ENCODE results near the gene BTNL2.

BTNL2 gene

GRCh38 chr6:32397252-32397920 is 9.6 kb downstream of the BTNL2 start:
- Histone ChIP-seq H3K79me1 (ENCODE audit: low read depth, low read length) (no peaks in the 10 kb centered on the region), H2BK15ac (ENCODE audit: low read length) (no peak overlapping the region), H3K36me3 (replicated peaks in 1 of 2; ENCODE audit: control insufficient read depth in 2 of 2, insufficient read depth in 2 of 2, low read length in 2 of 2) (no peaks in the 10 kb centered on the region), H3K4me2 (ENCODE audit: insufficient read depth, low read length, poor library complexity, severe bottlenecking) (no peak overlapping the region), H2AK5ac (ENCODE audit: low read depth, low read length) (no peak overlapping the region), H2BK12ac (ENCODE audit: low read length) (no peak overlapping the region), H4K91ac (ENCODE audit: low read depth, low read length, poor library complexity) (no peak overlapping the region), H2BK120ac (ENCODE audit: low read depth, low read length) (no peak overlapping the region), H3K4ac (ENCODE audit: low read length) (no peak overlapping the region), H3K9me3 (replicated peaks in 1 of 2; ENCODE audit: control insufficient read depth in 2 of 2, insufficient read depth in 1 of 2, low read depth in 1 of 2, low read length in 2 of 2) (peaks cover 0 to 2% of the 10 kb centered on the region in 2 donors), H2AFZ (ENCODE audit: low read length) (no peak overlapping the region), H3K27ac (replicated peaks; ENCODE audit: low read length) (no peak overlapping the region), H3K14ac (ENCODE audit: low read length) (no peak overlapping the region), H3K4me3 (ENCODE audit: low read length in 2 of 2) (no peak overlapping the region), H3K18ac (ENCODE audit: low read length) (no peak overlapping the region), H3K27me3 (ENCODE audit: control insufficient read depth in 3 of 3, insufficient read depth in 3 of 3, low read depth in 1 of 3, low read length in 3 of 3) (no peaks in the 10 kb centered on the region), H3K4me1 (ENCODE audit: control insufficient read depth in 2 of 2, insufficient read depth in 1 of 2, low read depth in 1 of 2, low read length in 2 of 2) (no peaks in the 10 kb centered on the region), H4K8ac (ENCODE audit: low read depth, low read length) (no peak overlapping the region), H3K23ac (ENCODE audit: low read depth, low read length, poor library complexity) (no peak overlapping the region), H3K9ac (ENCODE audit: low read depth, low read length, poor library complexity) (no peak overlapping the region), H2BK5ac (ENCODE audit: low read length) (no peak overlapping the region)
- no CpG with 5 or more reads among the region's 7 CpGs for WGBS, 2 donors (ENCODE audit: extremely low coverage in 2 of 2, insufficient read length in 2 of 2, insufficient replicate concordance in 1 of 2)
- DNase-seq (ENCODE audit: low spot score), result no peak

GRCh38 chr6:32396028-32396427 is 11.0 kb downstream of the BTNL2 start:
- H3K27me3 ChIP-seq (ENCODE audit: control insufficient read depth in 3 of 3, insufficient read depth in 3 of 3, low read depth in 1 of 3, low read length in 3 of 3), result no peaks in the 10 kb centered on the region
- H4K91ac ChIP-seq (ENCODE audit: low read depth, low read length, poor library complexity), result no peak overlapping the region
- H3K18ac ChIP-seq (ENCODE audit: low read length), result no peak overlapping the region
- H3K23ac ChIP-seq (ENCODE audit: low read depth, low read length, poor library complexity), result no peak overlapping the region
- no peaks in the 10 kb centered on the region for H3K4me1 ChIP-seq (ENCODE audit: control insufficient read depth in 2 of 2, insufficient read depth in 1 of 2, low read depth in 1 of 2, low read length in 2 of 2)
- H2BK120ac ChIP-seq (ENCODE audit: low read depth, low read length), result no peak overlapping the region
- H4K8ac ChIP-seq (ENCODE audit: low read depth, low read length), result no peak overlapping the region
- no peaks in the 10 kb centered on the region for H3K79me1 ChIP-seq (ENCODE audit: low read depth, low read length)
- no peak overlapping the region for H3K14ac ChIP-seq (ENCODE audit: low read length)
- H2BK5ac ChIP-seq (ENCODE audit: low read length), result no peak overlapping the region
- H2AFZ ChIP-seq (ENCODE audit: low read length), result no peak overlapping the region
- H2BK12ac ChIP-seq (ENCODE audit: low read length), result no peak overlapping the region
- H3K4ac ChIP-seq (ENCODE audit: low read length), result no peak overlapping the region
- no peak for DNase-seq (ENCODE audit: low spot score)
- no peak overlapping the region for H3K4me3 ChIP-seq (ENCODE audit: low read length in 2 of 2)
- H3K4me2 ChIP-seq (ENCODE audit: insufficient read depth, low read length, poor library complexity, severe bottlenecking), result no peak overlapping the region
- H3K27ac ChIP-seq (replicated peaks; ENCODE audit: low read length), result no peak overlapping the region
- no peak overlapping the region for H2BK15ac ChIP-seq (ENCODE audit: low read length)
- H2AK5ac ChIP-seq (ENCODE audit: low read depth, low read length), result no peak overlapping the region
- H3K9ac ChIP-seq (ENCODE audit: low read depth, low read length, poor library complexity), result no peak overlapping the region
- WGBS, 2 donors (ENCODE audit: extremely low coverage in 2 of 2, insufficient read length in 2 of 2, insufficient replicate concordance in 1 of 2), result no CpG with 5 or more reads among the region's 10 CpGs
- H3K9me3 ChIP-seq (replicated peaks in 1 of 2; ENCODE audit: control insufficient read depth in 2 of 2, insufficient read depth in 1 of 2, low read depth in 1 of 2, low read length in 2 of 2), result peaks cover 0 to 2% of the 10 kb centered on the region in 2 donors
- H3K36me3 ChIP-seq (replicated peaks in 1 of 2; ENCODE audit: control insufficient read depth in 2 of 2, insufficient read depth in 2 of 2, low read length in 2 of 2), result no peaks in the 10 kb centered on the region

DNA sequence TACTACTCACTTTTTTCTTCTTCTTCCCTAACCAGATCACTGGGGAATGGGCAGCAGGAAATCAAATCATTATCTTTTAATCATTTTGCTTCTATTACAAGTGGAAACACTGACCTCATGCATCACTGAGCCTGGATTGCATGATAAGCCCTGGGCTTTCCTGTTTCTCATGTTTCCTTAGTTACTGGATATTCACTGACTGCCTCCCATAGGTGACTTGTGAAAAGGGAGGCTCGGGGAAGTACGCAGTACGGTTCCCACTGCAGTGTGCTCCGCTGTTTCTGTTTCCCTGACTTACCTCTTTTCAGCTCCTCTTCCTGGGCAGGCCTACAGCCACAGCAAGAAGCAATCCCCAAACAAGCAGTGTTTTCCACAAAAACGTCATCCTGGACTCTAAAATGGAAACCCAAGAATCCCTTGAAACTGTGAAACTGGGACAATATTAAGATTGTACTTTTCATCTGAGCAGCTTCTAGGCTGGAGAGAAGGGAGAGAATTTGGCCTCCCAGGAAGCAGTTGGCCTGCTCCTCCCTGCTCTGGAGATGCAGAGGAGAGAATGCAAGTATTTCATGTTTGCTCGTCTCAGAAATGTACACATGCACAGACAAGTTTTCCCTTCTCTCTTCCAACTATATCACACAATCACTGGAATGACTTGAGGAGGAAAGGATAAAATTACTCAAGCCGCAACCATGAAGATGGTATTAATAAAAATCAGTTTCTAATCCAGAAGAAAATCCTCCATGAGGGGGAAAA is 13.1 kb downstream of the BTNL2 start:
- whole genome bisulfite sequencing, 2 donors (ENCODE audit: extremely low coverage in 2 of 2, insufficient read length in 2 of 2, insufficient replicate concordance in 1 of 2), result no CpG with 5 or more reads among the region's 7 CpGs

GRCh38 chr6:32391505-32391904 is 15.5 kb downstream of the BTNL2 start:
- H2BK120ac ChIP-seq (ENCODE audit: low read depth, low read length), result no peak overlapping the region
- H3K4me2 ChIP-seq (ENCODE audit: insufficient read depth, low read length, poor library complexity, severe bottlenecking), result no peak overlapping the region
- H3K79me1 ChIP-seq (ENCODE audit: low read depth, low read length), result no peaks in the 10 kb centered on the region
- H4K8ac ChIP-seq (ENCODE audit: low read depth, low read length), result no peak overlapping the region
- H3K23ac ChIP-seq (ENCODE audit: low read depth, low read length, poor library complexity), result no peak overlapping the region
- peaks cover 0 to 1% of the 10 kb centered on the region in 2 donors for H3K9me3 ChIP-seq (replicated peaks in 1 of 2; ENCODE audit: control insufficient read depth in 2 of 2, insufficient read depth in 1 of 2, low read depth in 1 of 2, low read length in 2 of 2)
- no CpG with 5 or more reads among the region's 6 CpGs for WGBS, 2 donors (ENCODE audit: extremely low coverage in 2 of 2, insufficient read length in 2 of 2, insufficient replicate concordance in 1 of 2)
- H2BK15ac ChIP-seq (ENCODE audit: low read length), result no peak overlapping the region
- no peak overlapping the region for H2BK12ac ChIP-seq (ENCODE audit: low read length)
- no peak overlapping the region for H4K91ac ChIP-seq (ENCODE audit: low read depth, low read length, poor library complexity)
- no peak overlapping the region for H3K4ac ChIP-seq (ENCODE audit: low read length)
- H3K14ac ChIP-seq (ENCODE audit: low read length), result no peak overlapping the region
- no peak overlapping the region for H3K18ac ChIP-seq (ENCODE audit: low read length)
- H3K4me1 ChIP-seq (ENCODE audit: control insufficient read depth in 2 of 2, insufficient read depth in 1 of 2, low read depth in 1 of 2, low read length in 2 of 2), result no peaks in the 10 kb centered on the region
- no peak overlapping the region for H2BK5ac ChIP-seq (ENCODE audit: low read length)
- no peak for DNase-seq (ENCODE audit: low spot score)
- no peak overlapping the region for H2AK5ac ChIP-seq (ENCODE audit: low read depth, low read length)
- H3K9ac ChIP-seq (ENCODE audit: low read depth, low read length, poor library complexity), result no peak overlapping the region
- H2AFZ ChIP-seq (ENCODE audit: low read length), result no peak overlapping the region
- no peaks in the 10 kb centered on the region for H3K27me3 ChIP-seq (ENCODE audit: control insufficient read depth in 3 of 3, insufficient read depth in 3 of 3, low read depth in 1 of 3, low read length in 3 of 3)
- no peak overlapping the region for H3K27ac ChIP-seq (replicated peaks; ENCODE audit: low read length)
- no peaks in the 10 kb centered on the region for H3K36me3 ChIP-seq (replicated peaks in 1 of 2; ENCODE audit: control insufficient read depth in 2 of 2, insufficient read depth in 2 of 2, low read length in 2 of 2)
- H3K4me3 ChIP-seq (ENCODE audit: low read length in 2 of 2), result no peak overlapping the region

More for the DNA sequence above, 13.1 kb downstream of the BTNL2 start:
- Histone ChIP-seq H3K4me1 (ENCODE audit: control insufficient read depth in 2 of 2, insufficient read depth in 1 of 2, low read depth in 1 of 2, low read length in 2 of 2) (no peaks in the 10 kb centered on the region), H3K79me1 (ENCODE audit: low read depth, low read length) (no peaks in the 10 kb centered on the region), H2BK12ac (ENCODE audit: low read length) (no peak overlapping the region), H3K4me2 (ENCODE audit: insufficient read depth, low read length, poor library complexity, severe bottlenecking) (no peak overlapping the region), H2AFZ (ENCODE audit: low read length) (no peak overlapping the region), H4K8ac (ENCODE audit: low read depth, low read length) (no peak overlapping the region), H3K23ac (ENCODE audit: low read depth, low read length, poor library complexity) (no peak overlapping the region), H3K27me3 (ENCODE audit: control insufficient read depth in 3 of 3, insufficient read depth in 3 of 3, low read depth in 1 of 3, low read length in 3 of 3) (no peaks in the 10 kb centered on the region), H3K36me3 (replicated peaks in 1 of 2; ENCODE audit: control insufficient read depth in 2 of 2, insufficient read depth in 2 of 2, low read length in 2 of 2) (no peaks in the 10 kb centered on the region), H2AK5ac (ENCODE audit: low read depth, low read length) (no peak overlapping the region), H3K27ac (replicated peaks; ENCODE audit: low read length) (no peak overlapping the region), H3K4ac (ENCODE audit: low read length) (no peak overlapping the region), H3K4me3 (ENCODE audit: low read length in 2 of 2) (no peak overlapping the region), H2BK15ac (ENCODE audit: low read length) (no peak overlapping the region), H3K18ac (ENCODE audit: low read length) (no peak overlapping the region), H3K9ac (ENCODE audit: low read depth, low read length, poor library complexity) (no peak overlapping the region), H2BK5ac (ENCODE audit: low read length) (no peak overlapping the region), H3K9me3 (replicated peaks in 1 of 2; ENCODE audit: control insufficient read depth in 2 of 2, insufficient read depth in 1 of 2, low read depth in 1 of 2, low read length in 2 of 2) (no peaks in the 10 kb centered on the region), H3K14ac (ENCODE audit: low read length) (no peak overlapping the region), H4K91ac (ENCODE audit: low read depth, low read length, poor library complexity) (no peak overlapping the region), H2BK120ac (ENCODE audit: low read depth, low read length) (no peak overlapping the region)
- no peak for DNase-seq (ENCODE audit: low spot score)
